GM21381 (cell line): ENCODE results near the gene DNAAF6.
A peak's percentile ranks its signal among the peaks of the same experiment; 100 is the strongest.
"Not testable (repeated sequence)": the region's sequence is repeated elsewhere in the genome, so short reads cannot be mapped to it uniquely, and the experiment has no call there.

ENCODE experiments used
- ATAC-seq: cut with Tn5 transposase; IDR thresholded peaks from one replicate; pipeline ENCODE4 v1.9.1; 2021; ENCODE audit warnings: mild to moderate bottlenecking, moderate library complexity; ENCODE audit not compliant: unreplicated experiment

DNAAF6 gene

GRCh38 chrX:107205770-107206696 lies at the start of gene DNAAF6, which contains the start of gene NUP62CL:
Gene DNAAF6 (plus strand): TSS chrX:107206611. CDS start chrX:107212876, 6,265 bp downstream.
Gene NUP62CL (minus strand): TSS chrX:107206433. CDS start chrX:107175146, 31,287 bp downstream.
- peak; percentile 97 for ATAC-seq

- ATAC-seq, result not testable (repeated sequence)
Measured at GRCh38 chrX:107157618-107158017, 48.8 kb upstream of the DNAAF6 start.

- ATAC-seq, result no peak
Measured at GRCh38 chrX:107167163-107167921, 39.1 kb upstream of the DNAAF6 start.

- ATAC-seq, result no peak
Measured at GRCh38 chrX:107168257-107168656, 38.2 kb upstream of the DNAAF6 start.

GRCh38 chrX:107168712-107169111 lies 37.7 kb upstream of the DNAAF6 start:
- no peak for ATAC-seq

- no peak for ATAC-seq
Measured at GRCh38 chrX:107171369-107172102, 34.9 kb upstream of the DNAAF6 start.

- no peak for ATAC-seq
Measured at GRCh38 chrX:107197319-107197718, 9.1 kb upstream of the DNAAF6 start.

- not testable (repeated sequence) for ATAC-seq
Measured at GRCh38 chrX:107198074-107198473, 8.3 kb upstream of the DNAAF6 start.

GRCh38 chrX:107199491-107199890 lies 6.9 kb upstream of the DNAAF6 start:
- no peak for ATAC-seq

GRCh38 chrX:107204068-107204605 lies 2.3 kb upstream of the DNAAF6 start:
- no peak for ATAC-seq

GRCh38 chrX:107206697-107207065 lies 270 bp downstream of the DNAAF6 start:
- no peak for ATAC-seq

- no peak for ATAC-seq
Measured at GRCh38 chrX:107207089-107207488, 678 bp downstream of the DNAAF6 start.

GRCh38 chrX:107207943-107208342 lies 1.5 kb downstream of the DNAAF6 start:
- no peak for ATAC-seq

GRCh38 chrX:107213477-107213876 lies 7.1 kb downstream of the DNAAF6 start:
- ATAC-seq, result no peak

GRCh38 chrX:107226757-107227156 lies 20.3 kb downstream of the DNAAF6 start:
- ATAC-seq, result no peak

- ATAC-seq, result no peak
Measured at GRCh38 chrX:107227780-107228485, 21.5 kb downstream of the DNAAF6 start.

GRCh38 chrX:107228486-107228819 lies 22.0 kb downstream of the DNAAF6 start:
- no peak for ATAC-seq

- no peak for ATAC-seq
Measured at GRCh38 chrX:107272431-107272921, 66.1 kb downstream of the DNAAF6 start.

- no peak for ATAC-seq
Measured at GRCh38 chrX:107273795-107274194, 67.4 kb downstream of the DNAAF6 start.

- no peak for ATAC-seq
Measured at GRCh38 chrX:107288676-107289075, 82.3 kb downstream of the DNAAF6 start.
